Measurements from ENCODE around the gene ANAPC15. TPM values are rescaled to one million over a fixed set of nuclear protein-coding genes. Genes with fewer than 3 reads are reported as not detected.

The ANAPC15 gene
- total RNA-seq, 4 donors from 2014 or later, result 5.0 to 27.8 (median 24.9) TPM

- TF ChIP-seq POLR2A (IDR thresholded peaks at IDR 0.05) (no peak), CTCF (IDR thresholded peaks at IDR 0.05) (no peak)
- intact Hi-C loops (cut with DNase I; ENCODE audit: low total_unique reads), result no loop called here
- 1 to 2% methylated on average over 10 of the region's 10 CpGs for WGBS, 2 donors
- H3K4me3 ChIP-seq (ENCODE audit: low read depth, poor library complexity, severe bottlenecking), result no peak overlapping the region
- DNase-seq (ENCODE audit: low spot score in 2 of 2), result no peak
Observed at GRCh38 chr11:72111300-72112142, 974 bp downstream of the ANAPC15 start.

- TF ChIP-seq POLR2A (IDR thresholded peaks at IDR 0.05) (no peak), CTCF (IDR thresholded peaks at IDR 0.05) (no peak)
- DNase-seq (ENCODE audit: low spot score in 2 of 2), result no peak
- intact Hi-C loops (cut with DNase I; ENCODE audit: low total_unique reads), result no loop called here
- WGBS, 2 donors, result 92 to 98% methylated on average over 13 to 14 of the region's 14 CpGs
- H3K4me3 ChIP-seq (ENCODE audit: low read depth, poor library complexity, severe bottlenecking), result no peak within 1 kb of the TSS
Observed at GRCh38 chr11:72105888-72106287, 6.6 kb downstream of the ANAPC15 start, which contains the start of gene TOMT. TOMT (plus strand) TSS chr11:72105924; CDS start chr11:72105952, 28 bp downstream.

GRCh38 chr11:72103754-72104167 is 8.7 kb downstream of the ANAPC15 start:
- H3K4me3 ChIP-seq (ENCODE audit: low read depth, poor library complexity, severe bottlenecking), result no peak overlapping the region
- TF ChIP-seq CTCF (IDR thresholded peaks at IDR 0.05) (no peak), POLR2A (IDR thresholded peaks at IDR 0.05) (no peak)
- no peak for DNase-seq (ENCODE audit: low spot score in 2 of 2)
- intact Hi-C loops (cut with DNase I; ENCODE audit: low total_unique reads), result no loop called here
- WGBS, 2 donors, result 78 to 84% methylated on average over 11 of the region's 11 CpGs

GRCh38 chr11:72102946-72103753 is 9.3 kb downstream of the ANAPC15 start, which contains the start of gene LAMTOR1:
LAMTOR1 (minus strand) TSS chr11:72103297; CDS start chr11:72103224, 73 bp downstream.
- DNase-seq (ENCODE audit: low spot score in 2 of 2), result peak; percentile 100
- H3K4me3 ChIP-seq (ENCODE audit: low read depth, poor library complexity, severe bottlenecking), result peak within 1 kb of the TSS; percentile 68
- WGBS, 2 donors, result 3% methylated on average over 39 to 55 of the region's 64 CpGs
- peak in 1 of 2 donors; percentile 24 for TF ChIP-seq POLR2A (IDR thresholded peaks at IDR 0.05)
- TF ChIP-seq CTCF (IDR thresholded peaks at IDR 0.05), result no peak
- intact Hi-C loops (cut with DNase I; ENCODE audit: low total_unique reads), result no loop called here

GRCh38 chr11:72102631-72102945 is 9.9 kb downstream of the ANAPC15 start:
- 1 to 2% methylated on average over 9 of the region's 9 CpGs for WGBS, 2 donors
- intact Hi-C loops (cut with DNase I; ENCODE audit: low total_unique reads), result no loop called here
- peak overlapping the region; percentile 68 for H3K4me3 ChIP-seq (ENCODE audit: low read depth, poor library complexity, severe bottlenecking)
- DNase-seq (ENCODE audit: low spot score in 2 of 2), result no peak
- TF ChIP-seq POLR2A (IDR thresholded peaks at IDR 0.05) (no peak), CTCF (IDR thresholded peaks at IDR 0.05) (no peak)
